GM12892 (cell line): ENCODE data around the gene FIBIN.

Source experiments
- POLR2A ChIP-seq: IDR thresholded peaks from 2 replicates; pipeline ENCODE4 v1.6.1; 2011; ENCODE audit warnings: low read depth, low read length, control low read depth
- TAF1 ChIP-seq: IDR thresholded peaks from 2 replicates; pipeline ENCODE4 v1.6.1; 2011; ENCODE audit warnings: low read depth, mild to moderate bottlenecking, control low read depth, low read length, borderline replicate concordance

DNA sequence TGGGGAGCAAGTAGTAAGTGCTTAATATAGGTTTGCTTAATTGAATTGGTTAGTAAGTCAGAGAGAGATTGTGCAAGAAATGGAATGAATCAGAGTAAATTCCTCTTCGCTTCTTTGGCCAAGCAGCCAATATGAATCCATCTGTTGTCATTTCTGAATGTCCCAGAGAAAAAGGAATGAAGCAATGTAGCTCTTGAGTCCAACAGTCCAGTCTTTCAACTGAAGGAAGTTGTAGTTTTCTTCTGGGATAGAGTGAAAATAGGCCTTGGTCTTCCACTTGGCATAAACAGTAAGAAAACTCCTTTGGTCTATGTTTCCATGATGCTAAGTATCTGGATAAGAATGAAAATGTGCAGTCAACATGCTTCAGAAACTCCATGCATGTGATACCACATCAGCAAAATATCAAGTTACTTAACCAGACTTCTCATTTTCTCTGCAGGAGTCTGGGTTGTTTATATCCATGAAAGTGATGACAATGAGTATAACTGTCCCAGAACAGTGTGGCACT, 1.8 kb upstream of the FIBIN start:
- no peak for TF ChIP-seq TAF1
- TF ChIP-seq POLR2A, result no peak
